ENCODE results near the gene DKK3.

The DKK3 gene

GRCh38 chr11:11937957-11938356 is 70.5 kb downstream of the DKK3 start:
- DNase-seq: no peak

- DNase-seq: no peak
These were observed 71.0 kb downstream of the DKK3 start for GRCh38 chr11:11937433-11937832.

DNA sequence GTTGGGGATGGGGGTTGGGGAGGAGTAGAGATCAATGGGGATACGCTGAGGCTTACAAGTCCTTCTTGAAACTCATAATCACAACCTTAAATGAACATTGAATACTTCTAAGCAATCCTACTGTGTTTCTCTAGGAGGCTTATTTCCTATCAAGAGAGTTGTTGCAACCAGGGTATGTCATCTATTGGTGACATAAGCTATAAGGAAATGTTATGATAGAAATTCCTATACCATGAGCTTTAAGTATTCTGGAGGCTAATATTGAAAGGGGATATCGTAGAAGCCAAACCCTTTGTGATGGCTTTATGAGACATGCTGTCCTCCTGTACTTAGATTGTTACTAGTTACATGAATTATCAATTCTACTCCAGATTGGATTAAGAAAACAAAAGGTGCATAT is 72.9 kb downstream of the DKK3 start:
- DNase-seq: no peak

GRCh38 chr11:11931461-11932055 is 76.9 kb downstream of the DKK3 start:
- DNase-seq: no peak

DNA sequence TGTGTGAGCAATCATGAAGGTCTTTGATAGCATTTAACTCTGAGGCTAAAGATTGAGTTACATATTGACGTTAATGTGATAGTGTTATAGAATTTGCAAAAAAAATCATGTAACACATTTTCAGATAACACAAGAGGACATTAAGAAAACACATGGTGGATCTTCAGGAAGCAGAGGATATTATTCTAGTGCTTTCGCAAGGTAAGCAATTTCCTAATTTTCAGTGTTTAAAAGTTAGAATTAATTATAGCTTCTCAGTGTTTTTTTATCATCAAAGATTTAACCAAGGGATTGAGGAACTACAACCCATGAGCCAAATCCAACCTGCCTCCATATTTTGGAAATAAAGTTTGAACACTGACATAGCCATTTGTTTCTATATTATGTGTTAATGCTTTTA is 78.5 kb downstream of the DKK3 start:
- no peak for DNase-seq

DNA sequence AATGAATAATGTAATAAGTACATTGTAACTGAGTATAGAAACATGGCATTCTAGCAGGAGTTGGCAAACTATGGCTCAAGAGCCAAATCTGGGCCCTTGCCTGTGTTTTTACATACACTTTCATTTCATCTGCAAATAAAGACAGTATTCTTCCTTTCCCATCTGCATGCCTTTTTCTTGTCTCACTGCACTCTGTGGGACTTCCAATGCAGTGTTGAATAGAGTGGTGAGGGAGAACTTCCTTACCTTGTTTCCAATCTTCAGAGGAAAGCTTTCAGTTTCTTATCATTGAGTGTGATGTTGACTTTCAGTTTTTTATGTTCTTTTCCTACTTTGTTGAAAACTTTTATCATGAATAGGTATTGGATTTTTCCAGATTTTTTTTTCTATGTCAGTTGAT is 84.6 kb downstream of the DKK3 start:
- no peak for DNase-seq

DNA sequence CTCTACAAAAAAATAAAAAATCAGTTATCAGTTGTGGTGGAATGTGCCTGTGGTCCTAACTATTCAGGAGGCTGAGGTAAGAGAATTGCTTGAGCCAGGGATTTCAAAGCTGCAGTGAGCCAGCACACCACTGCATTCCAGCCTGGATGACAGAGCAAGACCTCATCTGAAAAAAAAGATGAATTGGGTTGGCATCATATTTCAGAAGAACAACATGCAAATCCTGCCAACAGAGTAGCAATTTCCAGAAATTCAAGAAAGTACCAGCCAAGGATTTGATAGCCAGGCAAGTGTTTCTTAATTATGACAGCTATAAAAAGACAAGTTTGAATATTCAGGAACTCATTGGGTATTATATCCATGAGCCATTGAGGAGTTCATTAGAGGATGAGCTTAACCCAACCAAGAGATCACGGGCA is 91.4 kb downstream of the DKK3 start:
- no peak for DNase-seq

DNA sequence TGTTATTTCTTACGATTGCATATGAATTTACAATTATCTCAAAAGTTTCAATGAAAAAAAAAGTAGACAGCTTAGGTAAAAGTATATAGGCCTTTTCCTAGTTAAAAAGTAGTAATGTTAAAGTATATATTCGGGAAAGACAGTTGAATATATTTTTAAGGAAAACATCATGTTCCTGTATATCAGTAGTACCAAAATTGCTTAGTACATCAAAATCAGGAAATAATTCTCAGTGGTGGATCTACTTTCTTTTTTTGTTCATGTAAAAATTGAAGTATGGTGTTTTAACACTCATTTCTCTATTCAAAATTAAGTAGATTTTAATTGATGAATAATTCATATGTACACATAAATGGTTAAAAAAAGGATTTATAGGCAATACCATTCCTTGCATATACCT is 92.8 kb downstream of the DKK3 start:
- DNase-seq: no peak

DNA sequence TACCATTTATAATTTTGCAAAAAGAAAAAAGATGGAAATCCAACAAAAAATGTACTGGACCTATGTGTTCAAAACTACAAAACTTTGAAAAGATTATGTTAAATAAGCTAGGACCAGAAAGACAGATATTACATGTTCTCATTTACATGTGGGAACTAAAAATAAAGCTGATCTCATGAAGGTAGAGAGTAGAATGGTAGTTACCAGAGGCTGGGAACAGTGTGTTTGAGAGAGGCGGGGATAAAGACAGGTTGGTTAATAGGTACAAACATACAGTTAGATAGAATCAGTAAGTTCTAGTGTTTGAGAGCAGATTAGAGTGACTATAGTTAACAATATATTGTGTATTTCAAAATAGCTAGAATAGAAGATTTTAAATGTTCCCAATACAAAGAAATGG is 95.0 kb downstream of the DKK3 start:
- no peak for DNase-seq

Measured in T1000 (cell line).